NCI-H1930 (cell line): ENCODE results near the gene RINT1.
"Not testable (repeated sequence)": the region's sequence is repeated elsewhere in the genome, so short reads cannot be mapped to it uniquely, and the experiment has no call there.

Source experiments
- DNase-seq, 2 experiments: peaks; one replicate each; lab custom pipeline; 2025; lab: John Stamatoyannopoulos, UW

Gene RINT1

GRCh38 chr7:105532709-105533460 lies 884 bp downstream of the RINT1 start:
- DNase-seq, result no peak

- no peak for DNase-seq
Observed at GRCh38 chr7:105538339-105538738, 6.3 kb downstream of the RINT1 start.

DNA sequence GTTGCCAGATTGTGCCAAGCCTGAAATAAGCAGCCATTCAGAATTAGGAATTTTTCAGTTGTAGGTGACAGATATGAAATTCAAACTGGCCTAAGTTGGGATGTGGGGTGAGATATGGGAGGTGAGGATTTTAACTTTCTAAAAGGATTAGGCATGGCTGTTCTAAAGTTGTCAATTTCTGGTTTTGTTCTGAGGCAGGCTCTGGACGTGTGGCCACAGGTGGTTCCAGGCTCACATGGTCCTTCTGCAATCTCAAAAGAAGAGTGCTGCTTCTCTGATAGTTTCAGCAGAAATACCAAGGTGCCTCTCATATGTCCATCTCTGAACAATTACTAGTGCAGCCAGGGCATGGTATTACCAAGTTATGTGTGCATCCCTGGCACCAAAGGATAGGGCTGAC lies 27.9 kb downstream of the RINT1 start:
- DNase-seq, result no peak

- DNase-seq, result no peak
Observed at GRCh38 chr7:105565190-105565589, 33.2 kb downstream of the RINT1 start.

DNA sequence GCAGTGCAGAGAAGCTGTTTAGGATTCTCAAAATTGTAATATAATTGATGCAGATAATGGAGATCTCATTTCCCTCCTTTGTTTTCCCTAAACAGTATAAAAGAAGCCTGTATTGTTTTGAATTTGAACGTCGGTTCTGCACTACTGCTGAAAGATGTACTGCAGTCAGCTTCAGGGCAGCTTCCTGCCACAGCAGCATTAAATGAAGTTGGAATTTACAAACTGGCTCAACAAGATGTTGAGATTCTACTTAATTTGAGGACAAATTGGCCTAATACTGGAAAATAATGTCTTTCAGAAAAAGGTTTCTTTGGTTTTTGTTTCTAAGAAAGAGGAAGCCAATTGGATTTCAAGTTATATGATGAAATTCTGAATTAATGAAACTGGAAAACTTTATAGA lies 35.0 kb downstream of the RINT1 start:
- DNase-seq, result no peak

GRCh38 chr7:105567821-105568220 lies 35.8 kb downstream of the RINT1 start:
- no peak for DNase-seq

DNA sequence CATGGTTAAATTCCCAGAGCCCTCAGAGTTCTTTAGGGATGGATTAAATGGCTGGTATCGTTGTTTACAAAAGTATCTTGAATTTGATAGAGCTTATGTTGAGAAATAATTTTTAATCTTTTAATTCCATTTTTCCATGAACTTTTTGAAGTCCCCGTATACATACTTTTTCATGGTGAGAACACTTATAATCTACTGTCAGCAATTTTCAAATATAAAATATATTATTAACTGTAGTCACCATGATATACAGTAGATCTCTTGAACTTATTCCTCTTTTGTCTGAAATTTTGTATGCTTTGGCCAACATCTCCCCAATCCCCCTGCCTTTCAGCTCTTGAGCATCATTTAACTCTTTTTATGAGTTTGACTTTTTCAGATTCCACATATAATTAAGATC lies 39.9 kb downstream of the RINT1 start:
- DNase-seq, result no peak

DNA sequence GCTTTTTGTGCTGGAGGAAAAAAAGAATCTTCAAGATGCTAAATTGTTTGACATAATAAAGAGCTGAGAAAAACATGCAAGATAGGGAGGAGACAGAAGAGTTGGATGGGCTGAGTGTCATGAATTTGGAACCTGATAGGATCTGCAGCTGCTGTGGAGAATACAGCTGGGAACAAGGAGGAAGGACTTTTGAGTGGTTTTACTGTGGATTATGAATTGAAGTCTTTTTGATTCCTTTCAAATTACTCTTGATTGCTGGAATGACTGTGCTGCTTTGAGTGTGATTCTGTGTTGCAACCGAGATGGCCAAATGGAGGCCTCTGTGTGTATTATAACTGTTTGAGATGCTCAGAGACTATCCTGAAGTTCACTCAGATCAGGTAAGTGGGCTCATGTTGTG lies 45.2 kb downstream of the RINT1 start:
- no peak for DNase-seq

GRCh38 chr7:105578496-105578895 lies 46.5 kb downstream of the RINT1 start:
- no peak for DNase-seq

DNA sequence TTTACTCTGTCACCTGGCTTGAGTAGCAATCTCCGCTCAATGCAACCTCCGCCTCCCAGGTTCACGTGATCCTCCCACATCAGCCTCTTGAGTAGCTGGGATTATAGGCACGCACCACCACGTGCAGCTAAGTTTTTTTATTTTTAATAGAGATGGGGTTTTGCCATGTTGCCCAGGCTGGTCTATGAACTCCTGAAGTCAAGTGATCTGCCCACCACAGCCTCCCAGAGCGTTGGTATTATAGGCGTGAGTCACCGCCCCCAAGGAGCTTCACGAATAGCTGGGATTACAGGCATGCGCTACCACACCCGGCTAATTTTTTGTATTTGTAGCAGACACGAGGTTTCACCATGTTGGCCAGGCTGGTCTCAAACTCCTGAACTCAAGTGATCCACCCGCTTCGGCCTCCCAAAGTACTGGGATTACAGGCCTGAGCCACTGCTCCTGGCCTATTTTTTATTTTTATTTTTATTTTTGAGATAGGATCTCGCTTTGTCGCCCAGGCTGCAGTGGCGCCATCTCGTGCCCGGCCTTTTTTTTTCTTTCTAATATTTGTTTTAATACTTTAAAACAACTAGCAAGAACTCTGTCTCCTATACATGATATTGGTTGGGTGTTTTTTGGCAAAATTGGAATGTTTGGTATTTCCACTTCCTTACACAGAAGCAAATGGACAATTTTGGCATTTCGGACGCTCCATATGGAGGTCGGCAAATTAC lies 48.2 kb downstream of the RINT1 start:
- DNase-seq, result no peak

- DNase-seq, result peak; percentile 89
Observed at GRCh38 chr7:105581066-105581811, 49.2 kb downstream of the RINT1 start, which contains the start of gene EFCAB10. TSS of gene EFCAB10 (minus strand) at chr7:105581493. CDS start at chr7:105581463, 30 bp downstream.

DNA sequence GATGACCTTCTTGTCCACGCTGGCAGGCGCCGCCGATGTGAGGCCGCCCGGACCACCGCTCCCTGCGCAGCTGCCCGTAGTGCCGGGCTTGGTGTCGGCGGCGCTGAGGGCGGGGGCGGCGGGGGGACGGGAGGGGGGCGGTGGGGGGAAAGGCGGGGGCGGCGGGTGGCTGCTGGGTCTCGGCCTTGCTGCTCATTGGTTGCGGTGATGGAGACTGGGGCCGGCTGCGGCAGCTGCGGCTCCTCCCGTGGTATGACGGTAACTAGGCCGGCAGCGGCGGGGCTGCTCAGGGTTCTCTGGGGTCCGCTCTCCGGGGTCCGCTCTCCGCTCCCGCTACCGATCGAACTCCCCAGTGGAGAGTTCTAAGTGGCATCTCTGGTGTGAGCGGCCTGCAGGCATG lies 51.1 kb downstream of the RINT1 start:
- no peak for DNase-seq

DNA sequence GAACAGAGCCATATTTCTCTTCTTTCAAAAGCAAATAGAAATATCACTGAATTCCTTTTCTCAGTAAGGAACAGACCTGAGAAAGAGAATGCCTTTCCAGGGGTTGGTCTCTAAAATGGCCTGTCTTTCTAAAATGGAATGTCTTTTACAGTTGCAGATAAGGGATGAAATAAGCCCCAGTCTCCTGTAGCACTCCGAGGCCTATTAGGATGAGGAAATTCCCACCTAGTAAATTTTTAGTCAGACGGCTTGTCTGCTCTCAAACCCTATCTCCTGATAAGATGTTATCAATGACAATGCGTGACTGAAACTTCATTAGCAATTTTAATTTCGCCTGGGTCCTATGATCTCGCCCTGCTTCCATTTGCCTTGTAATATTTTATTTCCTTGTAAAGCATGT lies 52.2 kb downstream of the RINT1 start:
- DNase-seq, result no peak

DNA sequence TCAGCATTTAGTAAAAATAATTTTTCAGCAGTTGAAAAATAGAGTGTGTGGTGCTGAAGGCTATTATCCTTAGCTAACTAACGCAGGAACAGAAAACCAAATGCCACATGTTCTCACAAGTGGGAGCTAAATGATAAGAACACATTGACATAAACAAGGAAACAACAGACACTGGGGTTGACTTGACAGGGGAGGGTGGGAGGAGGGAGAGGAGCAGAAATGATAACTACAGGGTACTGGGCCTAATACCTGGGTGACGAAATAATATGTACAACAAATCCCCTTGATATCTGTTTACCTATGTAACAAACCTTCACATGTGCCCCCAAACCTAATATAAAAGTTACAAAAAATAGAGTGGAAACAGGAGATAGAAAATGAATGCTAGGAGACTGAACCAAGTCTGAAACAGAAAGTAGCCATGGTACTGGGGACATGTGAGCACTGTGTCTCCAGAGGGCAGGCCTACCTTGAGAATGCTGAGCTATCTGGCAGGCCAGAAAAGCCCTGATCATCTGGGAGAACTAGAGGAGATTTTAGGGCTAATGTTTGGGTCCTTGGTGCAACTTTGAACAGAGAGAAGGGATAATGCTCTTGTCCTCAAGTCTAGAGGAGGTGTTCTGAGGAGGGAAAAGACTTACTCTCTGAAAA lies 54.0 kb downstream of the RINT1 start:
- no peak for DNase-seq

GRCh38 chr7:105587909-105588635 lies 56.1 kb downstream of the RINT1 start:
- no peak for DNase-seq

DNA sequence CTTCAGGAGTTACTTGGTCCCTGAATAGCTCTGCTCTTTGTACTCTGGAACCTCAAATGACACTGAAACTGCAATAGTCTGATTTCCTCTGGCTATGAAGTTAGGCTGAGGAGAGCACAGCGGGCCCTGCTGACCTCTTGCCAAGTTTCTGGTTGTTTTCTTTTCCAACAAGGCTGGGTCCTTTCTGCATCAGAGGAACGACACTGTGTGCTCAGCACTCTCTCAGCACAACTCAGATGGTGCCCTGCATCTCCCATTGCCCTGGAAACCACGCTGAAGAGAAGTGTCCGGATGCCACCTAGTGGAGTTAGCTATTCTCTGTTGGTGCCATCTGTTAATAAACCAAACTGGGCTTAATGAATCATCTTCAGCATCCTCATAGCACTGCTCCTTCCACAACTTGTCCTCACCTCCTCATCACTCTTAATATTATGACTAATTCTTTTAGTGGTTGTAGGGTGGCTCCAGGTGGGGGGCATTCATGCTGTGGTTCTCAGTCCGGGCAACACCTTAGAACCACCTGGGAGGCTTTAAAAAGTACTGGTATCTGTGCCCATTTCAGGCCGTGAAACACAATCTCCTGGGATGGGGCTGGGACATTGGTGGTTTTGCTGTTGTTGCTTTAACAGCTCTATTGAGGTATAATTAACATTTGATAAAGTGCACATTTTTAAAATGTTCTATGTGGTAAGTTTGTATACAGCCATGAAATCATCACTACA lies 57.5 kb downstream of the RINT1 start:
- peak; percentile 61 to 82 for DNase-seq

DNA sequence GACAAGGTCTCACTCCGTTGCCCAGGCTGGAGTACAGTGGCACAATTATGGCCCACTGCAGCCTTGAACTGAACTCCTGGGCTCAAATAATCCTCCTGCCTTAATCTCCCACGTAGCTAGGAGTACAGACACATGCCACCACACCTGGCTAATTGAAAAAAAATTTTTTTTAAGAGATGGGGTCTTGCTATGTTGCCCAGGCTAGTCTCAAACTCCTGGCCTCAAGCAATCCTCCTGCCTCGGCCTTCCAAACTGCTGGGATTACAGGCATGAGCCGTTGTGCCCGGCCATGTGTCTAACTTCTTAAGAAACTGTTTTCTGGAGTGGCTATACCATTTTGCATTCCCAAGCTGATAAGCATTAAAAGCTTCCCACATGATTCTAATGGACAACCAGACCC lies 58.8 kb downstream of the RINT1 start:
- DNase-seq, result no peak

DNA sequence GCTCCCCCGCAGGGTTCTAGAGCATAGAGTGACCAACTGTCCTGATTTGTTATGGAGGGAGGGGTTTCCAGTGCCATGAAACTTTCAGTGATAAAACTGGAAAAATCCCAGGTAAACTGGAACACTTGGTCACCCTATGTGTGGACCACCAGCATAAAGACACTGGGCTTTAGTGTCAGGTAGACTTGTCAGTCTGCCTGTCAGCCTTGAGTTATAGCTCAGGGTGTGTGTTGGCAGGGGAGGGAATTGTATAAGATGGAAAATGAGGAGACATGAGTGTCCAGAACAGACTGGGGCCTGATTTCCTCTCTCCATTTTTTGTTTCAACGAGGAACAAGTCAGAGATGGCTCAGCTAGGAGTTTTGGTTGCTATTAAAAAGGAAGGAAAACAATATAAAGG lies 59.5 kb downstream of the RINT1 start:
- no peak for DNase-seq

DNA sequence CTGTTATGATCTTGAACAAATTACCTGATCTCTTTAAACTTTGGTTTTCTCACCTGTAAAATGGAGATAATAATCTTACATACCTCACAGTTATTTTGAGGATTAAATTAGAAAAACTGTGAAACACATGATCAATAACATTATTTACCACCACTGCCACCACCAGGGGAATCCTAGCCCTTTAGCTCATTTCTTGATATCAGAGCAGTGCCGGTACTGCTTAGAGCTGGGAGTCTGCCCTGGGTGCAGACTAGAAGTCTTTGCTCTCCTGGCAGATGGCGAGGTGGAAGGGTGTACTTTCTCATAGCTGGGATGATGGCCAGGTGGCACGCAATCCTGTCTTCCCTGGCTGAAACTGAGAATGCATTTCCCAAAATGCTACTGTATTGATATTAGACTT lies 62.0 kb downstream of the RINT1 start:
- no peak for DNase-seq

GRCh38 chr7:105596866-105597265 lies 64.9 kb downstream of the RINT1 start:
- no peak for DNase-seq

DNA sequence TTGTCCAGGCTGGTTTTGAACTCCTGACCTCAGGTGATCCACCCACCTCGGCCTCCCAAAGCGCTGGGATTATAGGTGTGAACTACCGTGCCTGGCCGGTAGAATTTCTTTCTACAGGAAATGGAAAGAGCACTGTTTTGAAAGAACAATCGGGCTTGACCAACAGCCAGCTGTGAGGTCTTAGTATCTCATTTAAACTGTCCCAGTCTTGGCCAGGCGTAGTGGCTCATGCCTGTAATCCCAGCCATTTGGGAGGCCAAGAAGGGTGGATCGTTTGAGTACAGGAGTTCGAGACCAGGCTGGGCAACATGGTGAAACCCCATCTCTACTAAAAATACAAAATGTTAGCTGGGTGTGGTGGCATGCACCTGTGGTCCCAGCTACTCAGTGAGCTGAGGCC lies 67.1 kb downstream of the RINT1 start:
- DNase-seq, result not testable (repeated sequence)
